HG02870 (cell line): Measurements from ENCODE around the gene RIN2.

Experiments used
- ATAC-seq: cut with Tn5 transposase; IDR thresholded peaks from one replicate; pipeline ENCODE4 v1.9.1; 2021; ENCODE audit warnings: mild to moderate bottlenecking, moderate library complexity; ENCODE audit not compliant: unreplicated experiment

Gene RIN2

GRCh38 chr20:19758133-19758500 is at the start of gene RIN2:
TSS of gene RIN2 (plus strand) at chr20:19758258. CDS start at chr20:19889602, 131,344 bp downstream.
- ATAC-seq, result no peak

- no peak for ATAC-seq
Observed at GRCh38 chr20:19709635-19710335, 48.3 kb upstream of the RIN2 start.

GRCh38 chr20:19710336-19711120 is 47.5 kb upstream of the RIN2 start:
- ATAC-seq, result no peak

- no peak for ATAC-seq
Observed at GRCh38 chr20:19711126-19711525, 46.9 kb upstream of the RIN2 start.

GRCh38 chr20:19712721-19713260 is 45.3 kb upstream of the RIN2 start:
- no peak for ATAC-seq

GRCh38 chr20:19713822-19714578 is 44.1 kb upstream of the RIN2 start:
- no peak for ATAC-seq

GRCh38 chr20:19714579-19714840 is 43.5 kb upstream of the RIN2 start:
- no peak for ATAC-seq

GRCh38 chr20:19715986-19716385 is 42.1 kb upstream of the RIN2 start:
- ATAC-seq, result no peak

GRCh38 chr20:19718880-19719279 is 39.2 kb upstream of the RIN2 start:
- no peak for ATAC-seq

GRCh38 chr20:19720991-19721390 is 37.1 kb upstream of the RIN2 start:
- ATAC-seq, result no peak

GRCh38 chr20:19723051-19723450 is 35.0 kb upstream of the RIN2 start:
- no peak for ATAC-seq

GRCh38 chr20:19723813-19724430 is 34.1 kb upstream of the RIN2 start:
- no peak for ATAC-seq

GRCh38 chr20:19725373-19725772 is 32.7 kb upstream of the RIN2 start:
- ATAC-seq, result no peak

- no peak for ATAC-seq
Observed at GRCh38 chr20:19725814-19726525, 32.1 kb upstream of the RIN2 start.

GRCh38 chr20:19727251-19727847 is 30.7 kb upstream of the RIN2 start:
- no peak for ATAC-seq

GRCh38 chr20:19729672-19730071 is 28.4 kb upstream of the RIN2 start:
- no peak for ATAC-seq

GRCh38 chr20:19730706-19731105 is 27.4 kb upstream of the RIN2 start:
- no peak for ATAC-seq

GRCh38 chr20:19734811-19735210 is 23.2 kb upstream of the RIN2 start:
- ATAC-seq, result no peak

- ATAC-seq, result no peak
Observed at GRCh38 chr20:19735446-19735845, 22.6 kb upstream of the RIN2 start.

- ATAC-seq, result no peak
Observed at GRCh38 chr20:19737025-19737424, 21.0 kb upstream of the RIN2 start.
